ENCODE results near the gene AFAP1. TPM values are rescaled to one million over a fixed set of nuclear protein-coding genes. Genes with fewer than 3 reads are reported as not detected.

AFAP1 gene
- polyA plus RNA-seq, 1 experiment, result 48.5 TPM

GRCh38 chr4:7799306-7799705 is 140.4 kb downstream of the AFAP1 start:
- POLR2A ChIA-PET, result interaction anchor here (0.6 kb wide), 1 partner anchor 20 kb away, joined by 5 read pairs; no protein-coding TSS in a partner anchor
- Histone ChIP-seq H3K4me3 (ENCODE audit: low read depth, low read length) (no peak overlapping the region), H3K36me3 (ENCODE audit: control insufficient read depth, insufficient read depth, low read length) (peaks cover 25% of the 10 kb centered on the region), H3K27me3 (ENCODE audit: control insufficient read depth, insufficient read depth, low read length) (no peaks in the 10 kb centered on the region)
- no peak for TF ChIP-seq CTCF (IDR thresholded peaks at IDR 0.05; ENCODE audit: insufficient read depth, low read depth, low read length)
- no peak for DNase-seq (ENCODE audit: low read depth)
- CTCF ChIA-PET, result interaction anchor here (0.9 to 4.0 kb wide), 8 partner anchors 14 to 217 kb away, joined by 3 to 23 read pairs (median 3); no protein-coding TSS in a partner anchor

- Histone ChIP-seq H3K27me3 (ENCODE audit: control insufficient read depth, insufficient read depth, low read length) (no peaks in the 10 kb centered on the region), H3K36me3 (ENCODE audit: control insufficient read depth, insufficient read depth, low read length) (peaks cover 25% of the 10 kb centered on the region), H3K4me3 (ENCODE audit: low read depth, low read length) (no peak overlapping the region)
- POLR2A ChIA-PET, result interaction anchor here (0.6 kb wide), 1 partner anchor 20 kb away, joined by 5 read pairs; no protein-coding TSS in a partner anchor
- CTCF ChIA-PET, result interaction anchor here (0.8 to 1.3 kb wide), 6 partner anchors 13 to 217 kb away, joined by 3 read pairs; no protein-coding TSS in a partner anchor
- no peak for TF ChIP-seq CTCF (IDR thresholded peaks at IDR 0.05; ENCODE audit: insufficient read depth, low read depth, low read length)
- no peak for DNase-seq (ENCODE audit: low read depth)
Measured at GRCh38 chr4:7798178-7798995, 141.3 kb downstream of the AFAP1 start.

- POLR2A ChIA-PET, result no interaction called here
- H3K36me3 ChIP-seq (ENCODE audit: control insufficient read depth, insufficient read depth, low read length), result peaks cover 25% of the 10 kb centered on the region
Measured at GRCh38 chr4:7797330-7797729, 142.3 kb downstream of the AFAP1 start.

GRCh38 chr4:7795983-7796382 is 143.7 kb downstream of the AFAP1 start:
- POLR2A ChIA-PET, result interaction anchor here (0.6 kb wide), 1 partner anchor 701 kb away, joined by 10 read pairs; no protein-coding TSS in a partner anchor
- H3K36me3 ChIP-seq (ENCODE audit: control insufficient read depth, insufficient read depth, low read length), result peaks cover 27% of the 10 kb centered on the region

More at GRCh38 chr4:7797330-7797729, 142.3 kb downstream of the AFAP1 start:
- TF ChIP-seq CTCF (IDR thresholded peaks at IDR 0.05; ENCODE audit: insufficient read depth, low read depth, low read length), result no peak
- CTCF ChIA-PET, result interaction anchor here (1.5 kb wide), 1 partner anchor 36 kb away, joined by 4 read pairs; no protein-coding TSS in a partner anchor
- no peaks in the 10 kb centered on the region for H3K27me3 ChIP-seq (ENCODE audit: control insufficient read depth, insufficient read depth, low read length)
- no peak overlapping the region for H3K4me3 ChIP-seq (ENCODE audit: low read depth, low read length)
- DNase-seq (ENCODE audit: low read depth), result no peak

More at GRCh38 chr4:7795983-7796382, 143.7 kb downstream of the AFAP1 start:
- H3K4me3 ChIP-seq (ENCODE audit: low read depth, low read length), result no peak overlapping the region
- no peaks in the 10 kb centered on the region for H3K27me3 ChIP-seq (ENCODE audit: control insufficient read depth, insufficient read depth, low read length)
- TF ChIP-seq CTCF (IDR thresholded peaks at IDR 0.05; ENCODE audit: insufficient read depth, low read depth, low read length), result no peak
- CTCF ChIA-PET, result interaction anchor here (1.5 to 1.9 kb wide), 3 partner anchors 8 to 192 kb away, joined by 4 to 5 read pairs (median 4); no protein-coding TSS in a partner anchor
- no peak for DNase-seq (ENCODE audit: low read depth)

Measured in BJ (cell line).